Daoy (cell line): Measurements from ENCODE around the gene AKAP11. TPM values are rescaled to one million over a fixed set of nuclear protein-coding genes. Genes with fewer than 3 reads are reported as not detected.

Experiments
- total RNA-seq: library from RNA; depleted of rRNA; stranded (reverse); fragments of >200 nt; shearing (Covaris generic); gene quantifications from 2 replicates; pipeline ENCODE4 v1.2.3, GENCODE V29; 2014; rRNA removed

Gene AKAP11
- total RNA-seq, 1 experiment from 2014 or later: 7.2 TPM

Other genes starting within 250 kb of the AKAP11 start
- 4.3 and 6.7 TPM in 2 replicates for gene DGKH, start 223.5 kb upstream of the AKAP11 start, total RNA-seq